H1 (cell line): ENCODE data around the gene OR2F1. TPM values are rescaled to one million over a fixed set of nuclear protein-coding genes. Genes with fewer than 3 reads are reported as not detected.

Source experiments
- CTCF ChIA-PET: fragments of 300-600 bp; sonication (Branson Sonifier 250); formaldehyde crosslinking; loops from one replicate; lab custom pipeline; 2021; ENCODE audit not compliant: partially characterized antibody; lab: Charles Lee
- POLR2A ChIA-PET: fragments of 300-600 bp; sonication (Branson Sonifier 250); formaldehyde crosslinking; loops from one replicate; lab custom pipeline; 2021; ENCODE audit warnings: inconsistent platforms; ENCODE audit not compliant: partially characterized antibody; lab: Charles Lee
- DNase-seq, 2 experiments: peaks; one replicate each; pipeline versions ENCODE4 v3.0.0 to v3.0.0-alpha.2; 2010 to 2022; ENCODE audit warnings: low spot score in 2 of 2, low read depth in 1 of 2, mixed read lengths in 1 of 2
- FAIRE-seq: peaks from 2 replicates; lab custom pipeline; 2011; peaks lifted over from hg19 to GRCh38; lab: Jason Lieb, UNC
- H2AFZ ChIP-seq: 2 replicates; pipeline ENCODE4 v1.8.1; 2012; ENCODE audit warnings: low read length, inconsistent platforms
- H2AK5ac ChIP-seq: 2 replicates; pipeline ENCODE4 v1.6.1; 2013; ENCODE audit warnings: low read depth, low read length
- H2BK120ac ChIP-seq: replicated peaks from 2 replicates; pipeline ENCODE3; 2013; ENCODE audit warnings: low read depth, low read length, inconsistent platforms
- H2BK12ac ChIP-seq: 2 replicates; pipeline ENCODE4 v1.6.1; 2013; ENCODE audit warnings: low read depth, low read length
- H2BK15ac ChIP-seq: 2 replicates; pipeline ENCODE4 v1.6.1; 2013; ENCODE audit warnings: low read length
- H2BK20ac ChIP-seq: 2 replicates; pipeline ENCODE4 v1.6.1; 2013; ENCODE audit warnings: low read length
- H2BK5ac ChIP-seq: 2 replicates; pipeline ENCODE4 v1.6.1; 2013; ENCODE audit warnings: low read depth, low read length
- H3K14ac ChIP-seq: 2 replicates; pipeline ENCODE4 v1.6.1; 2013; ENCODE audit warnings: inconsistent platforms; ENCODE audit not compliant: insufficient read length
- H3K18ac ChIP-seq: 2 replicates; pipeline ENCODE4 v1.6.1; 2013; ENCODE audit warnings: low read length; ENCODE audit errors: extremely low read depth
- H3K23ac ChIP-seq: 2 replicates; pipeline ENCODE4 v1.6.1; 2013; ENCODE audit warnings: inconsistent platforms; ENCODE audit not compliant: insufficient read length
- H3K23me2 ChIP-seq: 2 replicates; pipeline ENCODE4 v1.6.1; 2013; ENCODE audit warnings: low read depth, low read length
- H3K27ac ChIP-seq: 2 replicates; pipeline ENCODE4 v1.6.1; 2011; ENCODE audit warnings: low read depth, low read length, inconsistent platforms
- H3K27me3 ChIP-seq, 4 experiments: replicated peaks in 1 of 4; 1 replicate in 1 of 4; 2 replicates in 3 of 4; pipeline versions ENCODE4 v1.6.1 to v1.8.1; 2011 to 2013; ENCODE audit warnings: low read length in 3 of 4, mild to moderate bottlenecking in 3 of 4, inconsistent platforms in 2 of 4, mixed read lengths in 2 of 4, moderate library complexity in 1 of 4; ENCODE audit not compliant: control insufficient read depth in 3 of 4, insufficient read depth in 3 of 4; ENCODE audit errors: extremely low read depth in 1 of 4
- H3K36me3 ChIP-seq, 4 experiments: 2 replicates each; pipeline versions ENCODE4 v1.6.1 to v1.8.1; 2011 to 2013; ENCODE audit warnings: mild to moderate bottlenecking in 4 of 4, low read length in 3 of 4, moderate library complexity in 2 of 4, control low read depth in 1 of 4, inconsistent platforms in 1 of 4; ENCODE audit not compliant: insufficient read depth in 4 of 4, control insufficient read depth in 2 of 4
- H3K4ac ChIP-seq: replicated peaks from 2 replicates; pipeline ENCODE3; 2013; ENCODE audit warnings: low read length, low read depth, mixed read lengths, inconsistent platforms; ENCODE audit not compliant: insufficient read length
- H3K4me1 ChIP-seq, 4 experiments: replicated peaks in 1 of 4; 1 replicate in 1 of 4; 2 replicates in 3 of 4; pipeline versions ENCODE4 v1.6.1 to v1.8.1; 2011 to 2013; ENCODE audit warnings: low read length in 3 of 4, inconsistent platforms in 2 of 4, mixed read lengths in 1 of 4; ENCODE audit not compliant: insufficient read depth in 4 of 4, control insufficient read depth in 3 of 4
- H3K4me2 ChIP-seq, 2 experiments: 2 replicates each; pipeline versions ENCODE4 v1.6.1 to v1.8.1; 2011 to 2013; ENCODE audit warnings: low read depth in 2 of 2, low read length in 2 of 2, control low read depth in 1 of 2, inconsistent platforms in 1 of 2, mild to moderate bottlenecking in 1 of 2; ENCODE audit not compliant: insufficient read depth in 1 of 2
- H3K4me3 ChIP-seq, 4 experiments: fragments of 200-600, 300-600 bp in 1 of 4; sonication (generic), shearing (Covaris generic), sonication (Bioruptor Twin) in 1 of 4; 2 replicates each; pipeline versions ENCODE4 v1.5.1 to v1.8.1; 2011 to 2016; ENCODE audit warnings: low read length in 4 of 4, low read depth in 3 of 4, control low read depth in 2 of 4, inconsistent platforms in 2 of 4, mild to moderate bottlenecking in 2 of 4, mixed read lengths in 1 of 4, moderate library complexity in 1 of 4; ENCODE audit not compliant: insufficient read depth in 2 of 4; ENCODE audit errors: extremely low read depth in 1 of 4
- H3K56ac ChIP-seq: replicated peaks from 2 replicates; pipeline ENCODE3; 2013; ENCODE audit warnings: low read depth, mild to moderate bottlenecking, mixed read lengths, low read length, inconsistent platforms; ENCODE audit not compliant: insufficient read length
- H3K79me1 ChIP-seq: 2 replicates; pipeline ENCODE4 v1.6.1; 2013; ENCODE audit warnings: low read depth, low read length, control low read depth
- H3K79me2 ChIP-seq, 2 experiments: 2 replicates each; pipeline versions ENCODE4 v1.6.1 to v1.8.1; 2012 to 2013; ENCODE audit warnings: low read length in 2 of 2, mild to moderate bottlenecking in 2 of 2, inconsistent platforms in 1 of 2; ENCODE audit not compliant: insufficient read depth in 2 of 2, control insufficient read depth in 1 of 2
- H3K9ac ChIP-seq, 4 experiments: replicated peaks in 1 of 4; 1 replicate in 1 of 4; 2 replicates in 3 of 4; pipeline versions ENCODE4 v1.6.1 to v1.8.1; 2011 to 2013; ENCODE audit warnings: low read depth in 3 of 4, low read length in 3 of 4, control low read depth in 2 of 4, mild to moderate bottlenecking in 2 of 4, moderate library complexity in 2 of 4, inconsistent platforms in 1 of 4; ENCODE audit errors: extremely low read depth in 1 of 4
- H3K9me3 ChIP-seq, 2 experiments: 2 replicates each; pipeline versions ENCODE4 v1.6.1 to v1.8.1; 2012 to 2013; ENCODE audit warnings: mild to moderate bottlenecking in 2 of 2, moderate library complexity in 2 of 2, control low read depth in 1 of 2, inconsistent platforms in 1 of 2, low read depth in 1 of 2, low read length in 1 of 2, mixed read lengths in 1 of 2; ENCODE audit not compliant: insufficient read depth in 2 of 2
- H4K20me1 ChIP-seq, 2 experiments: replicated peaks in 1 of 2; 2 replicates each; pipeline versions ENCODE3 to v1.8.1; 2011 to 2013; ENCODE audit warnings: inconsistent platforms in 2 of 2, low read length in 2 of 2, mild to moderate bottlenecking in 1 of 2; ENCODE audit not compliant: insufficient read depth in 2 of 2, control insufficient read depth in 1 of 2
- H4K5ac ChIP-seq: 2 replicates; pipeline ENCODE4 v1.6.1; 2013; ENCODE audit warnings: low read length, low read depth, mixed read lengths, inconsistent platforms; ENCODE audit not compliant: insufficient read length
- H4K8ac ChIP-seq: 2 replicates; pipeline ENCODE4 v1.8.0; 2013; ENCODE audit warnings: mild to moderate bottlenecking, moderate library complexity, low read length, inconsistent platforms; ENCODE audit not compliant: insufficient read depth; ENCODE audit errors: extremely low read depth
- H4K91ac ChIP-seq: replicated peaks from 2 replicates; pipeline ENCODE3; 2013; ENCODE audit warnings: low read length, mixed read lengths, inconsistent platforms; ENCODE audit not compliant: insufficient read length
- EP300 ChIP-seq, 2 experiments: IDR thresholded peaks; 1 replicate in 1 of 2; 2 replicates in 1 of 2; pipeline ENCODE4 v1.6.1; 2011 to 2012; ENCODE audit warnings: low read depth in 2 of 2, low read length in 2 of 2, mild to moderate bottlenecking in 2 of 2, borderline replicate concordance in 1 of 2, inconsistent platforms in 1 of 2, moderate library complexity in 1 of 2
- KDM5A ChIP-seq: fragments of 200-600 bp; IDR thresholded peaks from 2 replicates; pipeline ENCODE4 v1.7.1; 2012; ENCODE audit warnings: mild to moderate bottlenecking, low read length, inconsistent platforms, mixed read lengths
- MAFK ChIP-seq: IDR thresholded peaks from 2 replicates; pipeline ENCODE4 v1.6.1; 2012; ENCODE audit warnings: low read depth, mild to moderate bottlenecking, improper control_type of control experiment, low read length
- RBBP5 ChIP-seq: IDR thresholded peaks from 2 replicates; pipeline ENCODE4 v1.7.1; 2012; ENCODE audit warnings: low read depth, mild to moderate bottlenecking, inconsistent platforms, low read length, moderate library complexity, borderline replicate concordance
- SIRT6 ChIP-seq: IDR thresholded peaks from one replicate; pipeline ENCODE4 v1.7.1; 2012; ENCODE audit warnings: low read length, inconsistent platforms
- USF2 ChIP-seq: IDR thresholded peaks from 2 replicates; pipeline ENCODE4 v1.6.1; 2011; ENCODE audit warnings: low read length, improper control_type of control experiment
- WGBS, 2 experiments: shearing (Covaris generic) in 1 of 2; methylation state at CpG; one replicate each; pipeline versions ENCODE4 v1.1.6 to v1.1.7; 2013 to 2015; ENCODE audit warnings: low lambda C conversion rate in 2 of 2, mixed read lengths in 2 of 2, inconsistent platforms in 1 of 2, low coverage in 1 of 2, missing lambda C conversion rate in 1 of 2; ENCODE audit not compliant: insufficient replicate concordance in 2 of 2, insufficient coverage in 1 of 2, insufficient read length in 1 of 2; ENCODE audit errors: extremely low coverage in 1 of 2, missing lambda C conversion rate in 1 of 2; 5-methylcytosine and 5-hydroxymethylcytosine counted together
- polyA plus RNA-seq, 7 experiments: library from polyadenylated mRNA; depleted of rRNA in 3 of 7; stranded (reverse) in 5 of 7; unstranded in 2 of 7; fragments of >200 nt in 5 of 7; fragments of 200-250 nt in 2 of 7; gene quantifications; 1 replicate in 5 of 7; 2 replicates in 1 of 7; 4 replicates in 1 of 7; pipeline versions ENCODE4 v1.2.1 to v1.2.3, GENCODE V29; 2011 to 2013; ENCODE audit warnings: missing spikeins in 2 of 7, mixed read lengths in 2 of 7
- total RNA-seq: library from RNA; stranded (reverse); fragmentation: NEBNext Ultra II Directional; extraction: Animal tissue kit (Norgen Biotek cat#: 25700); gene quantifications from 2 replicates; pipeline ENCODE4 v1.2.1, GENCODE V29; 2021

OR2F1 gene
- total and polyA plus RNA-seq, 2 of the 8 experiments (the other 6 are each of a cell fraction or from before 2014, with no cell fraction given): 0.19 TPM; not detected in 1

DNA sequence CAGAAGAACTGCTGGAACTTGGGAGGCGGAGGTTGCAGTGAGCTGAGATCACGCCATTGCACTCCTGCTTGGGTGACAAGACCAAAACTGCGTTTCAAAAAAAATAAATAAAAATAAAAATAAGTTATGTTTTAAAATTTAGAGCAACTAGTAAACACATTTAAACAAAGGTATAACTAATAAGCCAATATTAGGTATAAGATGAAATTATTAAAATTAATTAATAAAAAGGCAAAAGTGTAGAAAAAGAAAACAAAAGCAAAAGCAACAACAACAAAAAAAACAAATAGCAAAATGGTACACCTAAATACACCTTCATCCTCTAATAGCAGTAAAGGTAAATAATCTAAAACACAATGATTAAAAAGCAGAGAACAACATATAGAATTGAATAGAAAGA lies 39.3 kb downstream of the OR2F1 start:
- no peaks in the 10 kb centered on the region for H3K79me1 ChIP-seq
- no peaks in the 10 kb centered on the region for H3K4me1 ChIP-seq
- ChIA-PET CTCF (no interaction called here), POLR2A (no interaction called here)
- H3K36me3 ChIP-seq: 0 out of 8 replicates have a peak, but pooled peaks cover 0 to 3% (median 0%) of the 10 kb centered on the region in 4 experiments
- H3K23me2 ChIP-seq: no peaks in the 10 kb centered on the region
- 88% methylated on average over 3 of the region's 3 CpGs; no CpG with 5 or more reads in 1 of the 2 experiments for WGBS, 2 experiments
- no peak overlapping the region for H3K27ac ChIP-seq
- no peak overlapping the region for H4K5ac ChIP-seq
- no peak overlapping the region for H4K91ac ChIP-seq
- H2BK12ac ChIP-seq: no peak overlapping the region
- FAIRE-seq (no peak), DNase-seq (no peak)
- no peak overlapping the region for H2BK20ac ChIP-seq
- no peak overlapping the region for H3K9ac ChIP-seq
- H3K23ac ChIP-seq: no peak overlapping the region
- H3K4ac ChIP-seq: no peak overlapping the region
- H3K79me2 ChIP-seq: no peaks in the 10 kb centered on the region
- no peak overlapping the region for H2BK15ac ChIP-seq
- H2AFZ ChIP-seq: no peak overlapping the region
- TF ChIP-seq SIRT6: no peak
- TF ChIP-seq EP300 (IDR thresholded peaks at IDR 0.05; ENCODE audit: borderline replicate concordance in 1 of 2, low read depth in 2 of 2, low read length in 2 of 2): no peak
- TF ChIP-seq KDM5A: no peak
- no peak for TF ChIP-seq MAFK
- no peak for TF ChIP-seq RBBP5
- TF ChIP-seq USF2: no peak
- no peak overlapping the region for H3K14ac ChIP-seq
- H4K8ac ChIP-seq: no peak overlapping the region
- no peak overlapping the region for H3K4me2 ChIP-seq
- H3K9me3 ChIP-seq: peaks cover 5 to 10% of the 10 kb centered on the region in 2 experiments; a peak in 3 of 4 replicates
- no peak overlapping the region for H2BK120ac ChIP-seq
- no peak overlapping the region for H2BK5ac ChIP-seq
- H3K4me3 ChIP-seq: no peak overlapping the region
- H3K27me3 ChIP-seq: no peaks in the 10 kb centered on the region
- no peaks in the 10 kb centered on the region for H4K20me1 ChIP-seq
- H3K56ac ChIP-seq: no peak overlapping the region
- H3K18ac ChIP-seq: no peak overlapping the region
- no peak overlapping the region for H2AK5ac ChIP-seq
